ENCODE data around the gene PROSER2.

The PROSER2 gene

GRCh38 chr10:11804336-11804735 lies 18.8 kb upstream of the PROSER2 start:
- DNase-seq (ENCODE audit: low read depth in 2 of 2): no peak

GRCh38 chr10:11805792-11806191 lies 17.4 kb upstream of the PROSER2 start:
- no peak for DNase-seq (ENCODE audit: low read depth in 2 of 2)

- DNase-seq (ENCODE audit: low read depth in 2 of 2): no peak
Observed at GRCh38 chr10:11806706-11807105, 16.4 kb upstream of the PROSER2 start.

GRCh38 chr10:11808808-11809207 lies 14.3 kb upstream of the PROSER2 start:
- no peak for DNase-seq (ENCODE audit: low read depth in 2 of 2)

- DNase-seq (ENCODE audit: low read depth in 2 of 2): no peak
Observed at GRCh38 chr10:11810313-11810766, 12.8 kb upstream of the PROSER2 start.

GRCh38 chr10:11810973-11811372 lies 12.2 kb upstream of the PROSER2 start:
- no peak for DNase-seq (ENCODE audit: low read depth in 2 of 2)

GRCh38 chr10:11813177-11813576 lies 10.0 kb upstream of the PROSER2 start:
- DNase-seq (ENCODE audit: low read depth in 2 of 2): no peak

GRCh38 chr10:11813855-11814567 lies 9.1 kb upstream of the PROSER2 start:
- DNase-seq (ENCODE audit: low read depth in 2 of 2): no peak

- DNase-seq (ENCODE audit: low read depth in 2 of 2): no peak
Observed at GRCh38 chr10:11819027-11819426, 4.1 kb upstream of the PROSER2 start.

GRCh38 chr10:11822026-11822756 lies 965 bp upstream of the PROSER2 start:
- no peak for DNase-seq (ENCODE audit: low read depth in 2 of 2)

- DNase-seq (ENCODE audit: low read depth in 2 of 2): no peak
Observed at GRCh38 chr10:11822809-11823121, 391 bp upstream of the PROSER2 start.

GRCh38 chr10:11823989-11824346 lies 812 bp downstream of the PROSER2 start:
- no peak for DNase-seq (ENCODE audit: low read depth in 2 of 2)

- DNase-seq (ENCODE audit: low read depth in 2 of 2): no peak
Observed at GRCh38 chr10:11824376-11824775, 1.2 kb downstream of the PROSER2 start.

- DNase-seq (ENCODE audit: low read depth in 2 of 2): no peak
Observed at GRCh38 chr10:11824825-11825224, 1.7 kb downstream of the PROSER2 start.

GRCh38 chr10:11825796-11826414 lies 2.7 kb downstream of the PROSER2 start:
- no peak for DNase-seq (ENCODE audit: low read depth in 2 of 2)

- DNase-seq (ENCODE audit: low read depth in 2 of 2): no peak
Observed at GRCh38 chr10:11827006-11827405, 3.9 kb downstream of the PROSER2 start.

- no peak for DNase-seq (ENCODE audit: low read depth in 2 of 2)
Observed at GRCh38 chr10:11827414-11827813, 4.3 kb downstream of the PROSER2 start.

GRCh38 chr10:11828682-11829284 lies 5.6 kb downstream of the PROSER2 start:
- DNase-seq (ENCODE audit: low read depth in 2 of 2): no peak

- DNase-seq (ENCODE audit: low read depth in 2 of 2): no peak
Observed at GRCh38 chr10:11830836-11831519, 7.8 kb downstream of the PROSER2 start.

GRCh38 chr10:11831520-11831951 lies 8.4 kb downstream of the PROSER2 start:
- DNase-seq (ENCODE audit: low read depth in 2 of 2): no peak

GRCh38 chr10:11832042-11832441 lies 8.9 kb downstream of the PROSER2 start:
- no peak for DNase-seq (ENCODE audit: low read depth in 2 of 2)

- no peak for DNase-seq (ENCODE audit: low read depth in 2 of 2)
Observed at GRCh38 chr10:11835061-11835460, 11.9 kb downstream of the PROSER2 start.
